HAP-1 (cell line): Measurements from ENCODE around the gene SLC44A5.
"Not testable (repeated sequence)": the region's sequence is repeated elsewhere in the genome, so short reads cannot be mapped to it uniquely, and the experiment has no call there.

Experiments used
- DNase-seq, 2 experiments: peaks; one replicate each; pipeline ENCODE4 v3.0.0-alpha.2; 2016 to 2020; ENCODE audit warnings: low spot score in 2 of 2
- H3K27me3 ChIP-seq: fragments of 250-450 bp; sonication (Bioruptor Pico); 2 replicates; pipeline ENCODE4 v1.5.1; 2020; ENCODE audit warnings: low read depth, mild to moderate bottlenecking, moderate library complexity
- H3K36me3 ChIP-seq: fragments of 250-450 bp; sonication (Bioruptor Pico); replicated peaks from 2 replicates; pipeline ENCODE4 v1.5.1; 2020; ENCODE audit warnings: mild to moderate bottlenecking
- H3K4me1 ChIP-seq: fragments of 250-450 bp; sonication (Bioruptor Pico); 2 replicates; pipeline ENCODE4 v1.5.1; 2020; ENCODE audit warnings: mild to moderate bottlenecking
- H3K4me3 ChIP-seq: fragments of 250-450 bp; sonication (Bioruptor Pico); 2 replicates; pipeline ENCODE4 v1.5.1; 2020; ENCODE audit warnings: mild to moderate bottlenecking, moderate library complexity
- H3K9me3 ChIP-seq: fragments of 250-450 bp; sonication (Bioruptor Pico); 2 replicates; pipeline ENCODE4 v1.5.1; 2020; ENCODE audit warnings: mild to moderate bottlenecking, moderate library complexity
- in situ Hi-C: fragments of 300-500 bp; cut with MboI; formaldehyde crosslinking; loops from 3 replicates; pipeline ENCODE4 v1.14.3; 2020; ENCODE audit warnings: low sequenced_read_pairs, inconsistent platforms, mixed read lengths

SLC44A5 gene

DNA sequence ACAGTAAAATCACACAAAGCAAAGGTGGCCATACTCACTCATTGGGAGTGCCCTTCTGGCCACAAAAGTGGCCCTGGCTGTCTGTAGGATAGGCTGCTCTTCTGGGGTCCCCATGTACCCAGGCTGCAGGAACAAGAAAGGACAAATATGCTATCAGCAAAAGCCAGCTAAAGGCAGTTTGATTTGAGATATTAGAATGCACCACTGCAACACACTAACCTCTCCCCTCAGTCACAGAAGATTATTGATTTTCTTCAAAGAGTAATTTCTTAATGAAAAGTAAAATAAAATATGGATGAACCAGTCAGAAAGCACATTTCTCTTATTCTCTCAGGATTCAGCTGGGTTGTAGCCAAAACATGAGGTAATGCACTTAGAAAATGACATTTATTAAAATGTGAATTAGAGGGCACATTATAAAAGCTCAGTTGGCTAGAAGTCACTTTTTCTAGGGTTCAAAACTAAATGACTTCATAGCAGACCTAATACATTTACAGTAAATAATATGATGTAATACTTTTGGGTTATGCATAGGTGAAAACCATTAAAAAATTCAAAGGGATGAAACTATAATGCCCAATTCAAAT is 335.9 kb downstream of the SLC44A5 start:
- DNase-seq: no peak
- Histone ChIP-seq H3K9me3 (no peaks in the 10 kb centered on the region), H3K36me3 (no peaks in the 10 kb centered on the region), H3K27me3 (no peaks in the 10 kb centered on the region), H3K4me3 (no peak overlapping the region), H3K4me1 (no peaks in the 10 kb centered on the region)
- in situ Hi-C loops: loop anchor here (25.0 kb wide), 1 partner anchor 362 kb away; no protein-coding TSS in a partner anchor

DNA sequence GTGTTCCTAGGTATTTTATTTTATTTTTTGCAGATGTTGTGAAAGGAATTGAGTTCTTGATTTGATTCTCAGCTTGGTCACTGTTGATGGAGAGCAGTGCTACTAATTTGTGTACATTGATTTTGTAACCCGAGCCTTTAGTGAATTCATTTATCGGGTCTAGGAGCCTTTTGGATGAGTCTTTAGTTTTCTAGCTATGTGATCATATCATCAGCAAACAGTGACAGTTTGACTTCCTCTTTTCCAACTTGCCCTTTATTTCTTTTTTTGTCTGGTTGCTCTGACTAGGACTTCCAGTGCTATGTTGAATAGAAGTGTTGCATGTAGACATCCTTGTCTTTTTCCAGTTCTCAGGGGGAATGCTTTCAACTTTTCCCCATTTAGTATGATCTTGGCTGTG is 337.8 kb downstream of the SLC44A5 start:
- Histone ChIP-seq H3K9me3 (no peaks in the 10 kb centered on the region), H3K4me1 (no peaks in the 10 kb centered on the region), H3K4me3 (no peak overlapping the region), H3K27me3 (no peaks in the 10 kb centered on the region), H3K36me3 (no peaks in the 10 kb centered on the region)
- DNase-seq: no peak
- in situ Hi-C loops: loop anchor here (25.0 kb wide), 1 partner anchor 364 kb away; no protein-coding TSS in a partner anchor

DNA sequence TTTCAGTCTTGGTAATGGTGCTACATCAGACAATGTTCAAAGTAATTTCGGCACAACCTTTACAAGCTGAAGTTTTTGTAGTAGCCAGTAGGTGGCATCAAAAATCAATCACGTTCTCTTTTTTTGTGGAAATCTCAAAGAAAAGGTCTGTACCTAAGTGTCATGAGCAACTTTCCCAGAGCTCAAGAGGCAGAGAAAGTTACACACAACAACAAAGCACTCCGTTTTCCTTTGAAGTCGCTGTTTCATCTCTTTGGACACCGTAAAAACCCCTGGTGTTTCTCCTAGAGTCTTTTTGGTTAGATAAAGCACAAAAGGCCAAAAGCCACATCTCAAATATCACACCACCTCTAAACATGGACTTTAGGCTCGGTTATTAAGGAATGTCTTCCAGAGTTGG is 345.1 kb downstream of the SLC44A5 start:
- Histone ChIP-seq H3K27me3 (peaks cover 3% of the 10 kb centered on the region; the same call in 1 of the 2 replicates), H3K9me3 (no peaks in the 10 kb centered on the region), H3K4me1 (peaks cover 4% of the 10 kb centered on the region), H3K4me3 (no peak overlapping the region), H3K36me3 (no peaks in the 10 kb centered on the region)
- in situ Hi-C loops: loop anchor here (25.0 kb wide), 1 partner anchor 372 kb away; no protein-coding TSS in a partner anchor
- peak; percentile 29 to 73 for DNase-seq

DNA sequence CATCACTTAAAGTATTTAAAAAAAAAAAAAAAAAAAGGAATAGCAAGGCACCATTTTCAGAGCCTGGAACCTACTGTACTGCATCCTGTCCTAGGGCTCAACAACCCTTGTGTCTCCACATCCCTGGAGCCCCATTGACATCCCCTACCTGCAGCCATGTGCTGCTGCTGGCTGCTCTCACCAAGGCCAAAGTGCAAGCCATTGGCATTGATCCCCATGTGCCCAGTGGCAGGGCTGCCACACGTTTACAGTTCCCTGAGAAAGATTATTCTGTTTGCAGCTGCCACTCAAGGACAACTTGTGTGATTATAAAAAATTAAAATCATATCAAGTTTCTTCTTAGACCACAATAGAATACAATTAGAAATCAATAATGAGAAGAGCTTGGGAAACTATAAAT is 346.8 kb downstream of the SLC44A5 start:
- in situ Hi-C loops: loop anchor here (25.0 kb wide), 1 partner anchor 373 kb away; no protein-coding TSS in a partner anchor
- peaks cover 4% of the 10 kb centered on the region for H3K4me1 ChIP-seq
- peaks cover 3% of the 10 kb centered on the region; the same call in 1 of the 2 replicates for H3K27me3 ChIP-seq
- no peaks in the 10 kb centered on the region for H3K36me3 ChIP-seq
- no peak for DNase-seq
- no peaks in the 10 kb centered on the region for H3K9me3 ChIP-seq
- no peak overlapping the region for H3K4me3 ChIP-seq

DNA sequence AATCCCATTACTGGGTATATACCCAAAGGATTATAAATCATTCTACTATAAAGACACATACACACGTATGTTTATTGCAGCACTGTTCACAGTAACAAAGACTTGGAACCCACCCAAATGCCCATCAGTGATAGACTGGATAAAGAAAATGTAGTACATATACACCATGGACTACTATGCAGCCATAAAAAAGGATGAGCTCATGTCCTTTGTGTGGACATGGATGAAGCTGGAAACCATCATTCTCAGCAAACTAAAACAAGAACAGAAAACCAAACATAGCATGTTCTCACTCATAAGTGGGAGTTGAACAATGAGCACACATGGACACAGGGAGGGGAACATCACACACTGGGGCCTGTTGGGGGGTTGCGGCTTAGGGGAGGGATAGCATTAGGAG is 347.3 kb downstream of the SLC44A5 start:
- H3K4me3 ChIP-seq, H3K36me3 ChIP-seq, H3K27me3 ChIP-seq, H3K4me1 ChIP-seq, DNase-seq, H3K9me3 ChIP-seq: not testable (repeated sequence)
- in situ Hi-C loops: loop anchor here (25.0 kb wide), 1 partner anchor 374 kb away; no protein-coding TSS in a partner anchor

- DNase-seq, H3K36me3 ChIP-seq, H3K9me3 ChIP-seq, H3K4me3 ChIP-seq, H3K27me3 ChIP-seq, H3K4me1 ChIP-seq: not testable (repeated sequence)
- in situ Hi-C loops: loop anchor here (25.0 kb wide), 1 partner anchor 375 kb away; no protein-coding TSS in a partner anchor
Observed at GRCh38 chr1:75261946-75262345, 349.0 kb downstream of the SLC44A5 start.

DNA sequence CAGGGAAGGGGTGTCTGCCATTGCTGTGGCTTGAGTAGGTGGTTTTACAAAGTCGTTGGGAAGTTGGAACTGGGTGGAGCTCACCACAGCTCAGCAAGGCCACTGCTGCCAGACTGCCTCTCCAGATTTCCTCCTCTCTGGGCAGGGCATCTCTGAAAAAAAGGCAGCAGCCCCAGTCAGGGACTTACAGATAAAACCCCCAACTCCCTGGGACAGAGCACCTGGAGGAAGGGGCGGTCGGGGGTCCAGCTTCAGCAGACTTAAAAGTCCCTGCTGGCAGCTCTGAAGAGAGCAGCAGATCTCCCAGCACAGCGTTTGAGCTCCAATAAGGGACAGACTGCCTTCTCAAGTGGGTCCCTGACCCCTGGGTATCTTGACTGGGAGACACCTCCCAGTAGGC is 352.6 kb downstream of the SLC44A5 start:
- no peaks in the 10 kb centered on the region for H3K4me1 ChIP-seq
- H3K36me3 ChIP-seq: no peaks in the 10 kb centered on the region
- H3K9me3 ChIP-seq: no peaks in the 10 kb centered on the region
- DNase-seq: no peak
- no peaks in the 10 kb centered on the region for H3K27me3 ChIP-seq
- no peak overlapping the region for H3K4me3 ChIP-seq
- in situ Hi-C loops: loop anchor here (25.0 kb wide), 1 partner anchor 379 kb away; no protein-coding TSS in a partner anchor

- Histone ChIP-seq H3K4me3 (no peak overlapping the region), H3K9me3 (no peaks in the 10 kb centered on the region), H3K4me1 (no peaks in the 10 kb centered on the region), H3K27me3 (no peaks in the 10 kb centered on the region; the same call in 1 of the 2 replicates), H3K36me3 (no peaks in the 10 kb centered on the region)
- in situ Hi-C loops: loop anchor here (25.0 kb wide), 1 partner anchor 380 kb away; no protein-coding TSS in a partner anchor
- DNase-seq: no peak
Observed at GRCh38 chr1:75257424-75257823, 353.5 kb downstream of the SLC44A5 start.

DNA sequence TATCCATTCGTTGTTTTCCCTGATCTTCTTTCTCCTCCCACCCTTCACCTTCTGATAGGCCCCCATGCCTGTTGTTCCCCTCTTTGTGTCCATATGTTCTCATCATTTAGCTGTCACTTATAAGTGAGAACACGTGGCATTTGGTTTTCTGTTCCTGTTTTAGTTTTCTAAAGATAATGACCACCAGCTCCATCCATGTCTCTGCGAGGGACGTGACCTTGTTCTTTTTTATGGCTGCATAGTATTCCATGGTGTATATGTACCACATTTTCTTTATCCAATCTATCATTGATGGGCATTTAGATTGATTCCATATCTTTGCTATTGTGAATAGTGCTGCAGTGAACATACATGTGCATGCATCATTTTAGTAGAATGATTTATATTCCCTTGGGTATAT is 360.8 kb downstream of the SLC44A5 start:
- not testable (repeated sequence) for H3K4me1 ChIP-seq, H3K9me3 ChIP-seq, H3K4me3 ChIP-seq, H3K27me3 ChIP-seq, H3K36me3 ChIP-seq, DNase-seq
- in situ Hi-C loops: loop anchor here (25.0 kb wide), 1 partner anchor 387 kb away; no protein-coding TSS in a partner anchor

- Histone ChIP-seq H3K36me3 (no peaks in the 10 kb centered on the region), H3K4me1 (peaks cover 9% of the 10 kb centered on the region), H3K27me3 (no peaks in the 10 kb centered on the region), H3K4me3 (no peak overlapping the region), H3K9me3 (no peaks in the 10 kb centered on the region)
- in situ Hi-C loops: no loop called here
- peak in 1 of 2 experiments; percentile 51 for DNase-seq
Observed at GRCh38 chr1:75245239-75245638, 365.7 kb downstream of the SLC44A5 start.

DNA sequence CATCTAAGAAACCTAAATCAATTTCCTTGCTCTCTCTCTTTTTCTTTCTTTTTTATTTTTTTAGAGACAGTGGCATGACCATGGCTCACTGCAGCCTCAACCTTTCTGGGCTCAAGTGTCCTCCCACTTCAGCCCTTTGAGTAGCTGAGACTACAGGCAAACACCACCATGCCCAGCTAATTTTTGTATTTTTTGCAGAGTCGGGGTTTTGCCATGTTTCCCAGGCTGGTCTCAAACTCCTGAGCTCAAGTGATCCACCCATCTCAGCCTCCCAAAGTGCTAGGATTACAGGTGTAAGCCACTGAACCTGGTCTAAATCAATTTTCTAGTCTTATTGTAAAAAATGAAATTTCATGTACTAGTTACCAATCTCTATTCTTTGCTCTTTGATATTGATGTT is 367.8 kb downstream of the SLC44A5 start:
- Histone ChIP-seq H3K36me3 (no peaks in the 10 kb centered on the region), H3K4me1 (peaks cover 9% of the 10 kb centered on the region), H3K27me3 (no peaks in the 10 kb centered on the region; the same call in 1 of the 2 replicates), H3K4me3 (no peak overlapping the region), H3K9me3 (no peaks in the 10 kb centered on the region)
- in situ Hi-C loops: no loop called here
- no peak for DNase-seq

DNA sequence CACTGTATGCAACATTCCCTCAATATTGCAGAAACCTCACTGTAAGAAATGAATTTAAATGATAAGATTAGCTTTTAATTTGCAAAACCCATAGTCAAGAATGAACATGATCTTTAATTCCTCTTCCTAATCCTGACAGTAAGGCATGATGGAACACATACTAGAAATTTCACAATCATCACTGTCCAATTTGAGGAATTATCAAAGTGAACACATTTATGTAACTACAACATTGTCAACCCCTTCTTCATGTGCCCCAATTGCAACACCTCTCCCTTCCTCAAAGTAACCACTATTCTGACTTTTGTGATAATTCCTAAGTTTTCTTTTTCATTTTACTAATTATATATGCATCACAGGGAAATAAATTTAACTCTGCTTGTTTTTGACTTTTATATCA is 373.6 kb downstream of the SLC44A5 start:
- Histone ChIP-seq H3K9me3 (no peaks in the 10 kb centered on the region), H3K36me3 (no peaks in the 10 kb centered on the region), H3K4me3 (no peak overlapping the region), H3K27me3 (no peaks in the 10 kb centered on the region; the same call in 1 of the 2 replicates), H3K4me1 (no peaks in the 10 kb centered on the region)
- no peak for DNase-seq
- in situ Hi-C loops: no loop called here

DNA sequence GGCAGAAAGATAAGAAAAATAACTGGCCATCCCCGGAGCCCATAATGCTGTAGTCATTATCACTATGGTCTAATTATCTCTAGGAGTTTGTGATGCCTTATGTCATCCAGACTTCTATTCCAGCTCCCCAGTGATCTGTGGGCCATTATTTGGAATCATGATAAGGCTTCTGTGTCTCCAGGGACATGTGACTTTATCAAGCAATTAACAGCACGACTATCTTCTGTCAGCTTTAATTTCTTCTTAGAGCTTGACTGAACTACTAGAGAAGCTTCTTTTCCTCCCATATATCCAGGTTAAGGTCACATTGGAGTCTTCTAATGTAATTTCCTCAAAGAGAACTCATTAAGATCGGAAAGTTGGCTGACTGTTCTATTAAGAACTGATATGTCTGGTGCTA is 376.4 kb downstream of the SLC44A5 start:
- H3K4me3 ChIP-seq: no peak overlapping the region
- H3K36me3 ChIP-seq: no peaks in the 10 kb centered on the region
- DNase-seq: no peak
- in situ Hi-C loops: no loop called here
- H3K4me1 ChIP-seq: no peaks in the 10 kb centered on the region
- peaks cover 3% of the 10 kb centered on the region; the same call in 1 of the 2 replicates for H3K27me3 ChIP-seq
- H3K9me3 ChIP-seq: no peaks in the 10 kb centered on the region

- H3K36me3 ChIP-seq: no peaks in the 10 kb centered on the region
- H3K27me3 ChIP-seq: peaks cover 3% of the 10 kb centered on the region; the same call in 1 of the 2 replicates
- in situ Hi-C loops: no loop called here
- H3K9me3 ChIP-seq: no peaks in the 10 kb centered on the region
- H3K4me3 ChIP-seq: no peak overlapping the region
- H3K4me1 ChIP-seq: no peaks in the 10 kb centered on the region
- peak in 1 of 2 experiments; percentile 46 for DNase-seq
Observed at GRCh38 chr1:75233302-75233929, 377.5 kb downstream of the SLC44A5 start.
